Spleen (tissue), 11 donors: ENCODE measurements around the gene DNAJC16. TPM values are rescaled to one million over a fixed set of nuclear protein-coding genes. Genes with fewer than 3 reads are reported as not detected.

Experiments used
- DNase-seq: peaks from one replicate; pipeline ENCODE4 v3.0.0-alpha.2; 2020
- H3K27ac ChIP-seq, 8 donors: fragments of 200-600 bp; sonication (generic) in 7 of 8; 1 replicate in 4 of 8; 2 replicates in 4 of 8; pipeline versions ENCODE4 v1.5.0 to v1.8.0; 2016 to 2021; ENCODE audit warnings: inconsistent platforms in 4 of 8, mild to moderate bottlenecking in 4 of 8, moderate library complexity in 1 of 8
- H3K27me3 ChIP-seq, 7 donors: fragments of 200-600 bp; sonication (generic) in 6 of 7; replicated peaks in 1 of 7; 1 replicate in 4 of 7; 2 replicates in 3 of 7; pipeline versions ENCODE4 v1.5.0 to v1.8.0; 2016 to 2021; ENCODE audit warnings: inconsistent platforms in 3 of 7, mild to moderate bottlenecking in 1 of 7
- H3K36me3 ChIP-seq, 6 donors: fragments of 200-600 bp; sonication (generic) in 5 of 6; 1 replicate in 4 of 6; 2 replicates in 2 of 6; pipeline versions ENCODE4 v1.5.0 to v1.8.0; 2016 to 2021; ENCODE audit warnings: inconsistent platforms in 2 of 6
- H3K4me1 ChIP-seq, 6 donors: fragments of 200-600 bp; sonication (generic) in 5 of 6; 1 replicate in 3 of 6; 2 replicates in 3 of 6; pipeline versions ENCODE4 v1.5.0 to v1.8.0; 2016 to 2021; ENCODE audit warnings: inconsistent platforms in 3 of 6
- H3K4me3 ChIP-seq, 8 donors: fragments of 200-600 bp; sonication (generic) in 7 of 8; 1 replicate in 4 of 8; 2 replicates in 4 of 8; pipeline versions ENCODE4 v1.5.0 to v1.8.0; 2016 to 2021; ENCODE audit warnings: inconsistent platforms in 4 of 8, mild to moderate bottlenecking in 4 of 8, moderate library complexity in 2 of 8
- H3K9me3 ChIP-seq, 8 donors: fragments of 200-600 bp; sonication (generic) in 7 of 8; 1 replicate in 4 of 8; 2 replicates in 4 of 8; pipeline versions ENCODE4 v1.5.0 to v1.8.0; 2016 to 2021; ENCODE audit warnings: inconsistent platforms in 4 of 8
- POLR2A ChIP-seq, 3 donors: fragments of 450-650 bp; IDR thresholded peaks; one replicate each; pipeline ENCODE4 v1.5.1; 2017; ENCODE audit warnings: antibody characterized with exemption in 3 of 3, mild to moderate bottlenecking in 1 of 3
- POLR2AphosphoS5 ChIP-seq, 3 donors: sonication (generic); formaldehyde crosslinking; IDR thresholded peaks; one replicate each; pipeline ENCODE4 v1.5.1; 2017; ENCODE audit warnings: antibody characterized with exemption in 3 of 3
- WGBS, 5 donors: extraction: QIAGEN DNeasy Blood & Tissue Kit in 3 of 5; methylation state at CpG; one replicate each; pipeline versions ENCODE4 v1.1.5 to v1.1.7; 2013 to 2018; 5-methylcytosine and 5-hydroxymethylcytosine counted together
- intact Hi-C: fragments of 100-400 bp; cut with DNase I; formaldehyde crosslinking; loops from one replicate; pipeline ENCODE4 v1.15.0; 2023; ENCODE audit warnings: low total_unique reads
- polyA plus RNA-seq, 3 donors: library from polyadenylated mRNA; stranded (reverse); fragments of 200-250 nt; gene quantifications; one replicate each; pipeline ENCODE4 v1.2.1, GENCODE V29; 2013
- total RNA-seq, 7 donors: library from RNA; depleted of rRNA in 3 of 7; stranded (reverse); fragments of >200 nt in 3 of 7; fragmentation: NEBNext Ultra II Directional in 4 of 7; extraction: Animal tissue kit (Norgen Biotek cat#: 25700) in 4 of 7; gene quantifications; one replicate each; pipeline versions ENCODE4 v1.1.0 to v1.2.1, GENCODE V29; 2016 to 2021
- TF ChIP-seq, protein P1 (sequence below), 11 experiments: fragments of 200-600 bp in 7 of 11; fragments of 450-650 bp in 4 of 11; sonication (generic) in 4 of 11; IDR thresholded peaks in 8 of 11; conservative IDR thresholded peaks in 3 of 11; 1 replicate in 7 of 11; 2 replicates in 4 of 11; pipeline versions ENCODE4 v1.4.0 to v1.8.0; 2016 to 2021; ENCODE audit warnings: antibody characterized with exemption in 11 of 11, inconsistent platforms in 4 of 11, mild to moderate bottlenecking in 1 of 11
- donor health status: healthy with polysubstance abuse.
- donor health status: DM: no; HTN: no; CAD: no; lungs with moderate emphysema.
- donor health status: DM: no; HTN: no; CAD: no.
- donor health status: Bipolar disorder and iron deficiency.
- donor health status: healthy.
- donor health status: DM: no; HTN: no; CAD: no.
- donor health status: DM: yes; HTN: yes; CAD: no.

DNAJC16 gene
- total and polyA plus RNA-seq, 10 donors = 3.7 to 23.0 (median 18.0) TPM

DNA sequence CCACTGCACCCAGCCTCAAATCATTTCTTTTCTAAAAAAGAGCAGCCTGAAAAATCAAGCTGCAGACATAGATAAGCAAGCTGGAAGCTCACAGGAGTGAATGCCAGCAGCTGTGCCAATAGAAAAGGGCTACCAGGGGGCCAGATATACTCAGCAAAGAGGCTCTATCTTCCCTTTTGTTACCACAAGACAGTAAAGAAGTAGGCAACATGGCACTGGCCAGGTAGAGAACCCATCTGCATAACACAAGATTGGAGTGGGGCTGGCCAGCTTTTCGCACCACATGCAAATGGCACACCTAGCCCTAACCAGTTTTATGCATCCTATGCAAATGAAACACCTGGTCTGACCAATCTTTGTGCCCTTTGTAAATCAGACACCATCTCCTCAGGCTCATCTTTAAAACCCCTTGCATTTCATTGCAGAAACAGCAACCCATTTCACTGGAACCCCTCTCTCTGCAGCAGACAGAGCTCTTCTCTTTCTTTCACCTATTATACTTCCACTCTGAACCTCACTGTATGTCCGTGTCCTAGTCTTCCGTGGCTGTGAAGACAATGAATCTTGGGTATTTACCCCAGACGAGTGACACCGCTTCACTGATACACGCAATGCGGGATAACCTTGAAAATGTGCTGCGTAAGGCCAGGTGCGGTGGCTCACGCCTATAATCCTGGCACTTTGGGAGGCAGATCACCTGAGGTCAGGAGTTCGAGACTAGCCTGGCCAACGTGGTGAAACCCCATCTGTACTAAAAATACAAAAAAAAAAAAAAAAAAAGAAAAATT lies 17.8 kb upstream of the DNAJC16 start:
- no peak for DNase-seq
- TF ChIP-seq, protein P1, sequence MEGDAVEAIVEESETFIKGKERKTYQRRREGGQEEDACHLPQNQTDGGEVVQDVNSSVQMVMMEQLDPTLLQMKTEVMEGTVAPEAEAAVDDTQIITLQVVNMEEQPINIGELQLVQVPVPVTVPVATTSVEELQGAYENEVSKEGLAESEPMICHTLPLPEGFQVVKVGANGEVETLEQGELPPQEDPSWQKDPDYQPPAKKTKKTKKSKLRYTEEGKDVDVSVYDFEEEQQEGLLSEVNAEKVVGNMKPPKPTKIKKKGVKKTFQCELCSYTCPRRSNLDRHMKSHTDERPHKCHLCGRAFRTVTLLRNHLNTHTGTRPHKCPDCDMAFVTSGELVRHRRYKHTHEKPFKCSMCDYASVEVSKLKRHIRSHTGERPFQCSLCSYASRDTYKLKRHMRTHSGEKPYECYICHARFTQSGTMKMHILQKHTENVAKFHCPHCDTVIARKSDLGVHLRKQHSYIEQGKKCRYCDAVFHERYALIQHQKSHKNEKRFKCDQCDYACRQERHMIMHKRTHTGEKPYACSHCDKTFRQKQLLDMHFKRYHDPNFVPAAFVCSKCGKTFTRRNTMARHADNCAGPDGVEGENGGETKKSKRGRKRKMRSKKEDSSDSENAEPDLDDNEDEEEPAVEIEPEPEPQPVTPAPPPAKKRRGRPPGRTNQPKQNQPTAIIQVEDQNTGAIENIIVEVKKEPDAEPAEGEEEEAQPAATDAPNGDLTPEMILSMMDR (IDR thresholded peaks at IDR 0.05 in 8 of 11, conservative IDR thresholded peaks at IDR 0.05 in 3 of 11) = no peak
- TF ChIP-seq POLR2A (IDR thresholded peaks at IDR 0.05) = no peak
- TF ChIP-seq POLR2AphosphoS5 (IDR thresholded peaks at IDR 0.05) = no peak
- Histone ChIP-seq H3K4me3 (no peak overlapping the region), H3K27me3 (no peaks in the 10 kb centered on the region), H3K4me1 (no peaks in the 10 kb centered on the region), H3K27ac (no peak overlapping the region), H3K9me3 (no peaks in the 10 kb centered on the region), H3K36me3 (peaks cover 0 to 75% (median 24%) of the 10 kb centered on the region in 6 donors)
- intact Hi-C loops = no loop called here
- WGBS, 5 donors = 89 to 92% (median 91%) methylated on average over 12 of the region's 12 CpGs

DNA sequence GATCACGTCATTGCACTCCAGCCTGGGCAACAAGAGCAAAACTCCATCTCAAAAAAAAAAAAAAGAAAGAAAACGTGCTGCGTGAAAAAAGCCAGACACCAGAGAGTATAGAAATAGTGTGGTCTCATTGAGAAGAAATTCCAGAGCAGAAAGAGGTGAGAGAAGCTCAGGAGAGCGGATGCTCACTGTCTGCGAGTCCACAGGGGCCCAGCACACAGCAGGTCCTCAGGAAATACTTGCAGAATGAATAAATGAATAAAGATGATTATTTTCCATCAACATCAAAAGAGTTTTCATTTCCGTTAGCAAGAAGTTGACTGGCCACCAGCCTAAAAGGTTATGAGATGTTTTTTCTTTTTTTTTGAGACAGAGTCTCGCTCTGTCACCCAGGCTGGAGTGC lies 17.1 kb upstream of the DNAJC16 start:
- Histone ChIP-seq H3K27me3 (no peaks in the 10 kb centered on the region), H3K9me3 (no peaks in the 10 kb centered on the region), H3K4me1 (peaks cover 0 to 2% (median under 1%) of the 10 kb centered on the region in 6 donors), H3K36me3 (peaks cover 0 to 75% (median 20%) of the 10 kb centered on the region in 6 donors), H3K4me3 (no peak overlapping the region), H3K27ac (no peak overlapping the region)
- WGBS, 5 donors = 83 to 89% (median 85%) methylated on average over 7 of the region's 7 CpGs
- TF ChIP-seq, protein P1 (IDR thresholded peaks at IDR 0.05 in 8 of 11, conservative IDR thresholded peaks at IDR 0.05 in 3 of 11) = no peak
- TF ChIP-seq POLR2A (IDR thresholded peaks at IDR 0.05) (no peak), POLR2AphosphoS5 (IDR thresholded peaks at IDR 0.05) (no peak)
- DNase-seq = no peak
- intact Hi-C loops = no loop called here

- no peaks in the 10 kb centered on the region for H3K9me3 ChIP-seq
- intact Hi-C loops = no loop called here
- peaks cover 0 to 14% (median 10%) of the 10 kb centered on the region in 6 donors for H3K4me1 ChIP-seq
- 96 to 98% (median 97%) methylated on average over 8 of the region's 8 CpGs for WGBS, 5 donors
- no peak overlapping the region for H3K27ac ChIP-seq
- TF ChIP-seq POLR2A (IDR thresholded peaks at IDR 0.05) (no peak), POLR2AphosphoS5 (IDR thresholded peaks at IDR 0.05) (no peak)
- TF ChIP-seq, protein P1 (IDR thresholded peaks at IDR 0.05 in 8 of 11, conservative IDR thresholded peaks at IDR 0.05 in 3 of 11) = no peak
- DNase-seq = no peak
- no peaks in the 10 kb centered on the region for H3K27me3 ChIP-seq
- no peak overlapping the region for H3K4me3 ChIP-seq
- peaks cover 0 to 63% (median 8%) of the 10 kb centered on the region in 6 donors for H3K36me3 ChIP-seq
Measured at GRCh38 chr1:15510611-15511405, 15.8 kb upstream of the DNAJC16 start.

- TF ChIP-seq POLR2A (IDR thresholded peaks at IDR 0.05) = no peak
- no peak for TF ChIP-seq POLR2AphosphoS5 (IDR thresholded peaks at IDR 0.05)
- TF ChIP-seq, protein P1 (IDR thresholded peaks at IDR 0.05 in 8 of 11, conservative IDR thresholded peaks at IDR 0.05 in 3 of 11) = no peak
- intact Hi-C loops = no loop called here
- Histone ChIP-seq H3K9me3 (no peaks in the 10 kb centered on the region), H3K4me3 (no peak overlapping the region), H3K4me1 (peaks cover 0 to 15% (median 11%) of the 10 kb centered on the region in 6 donors), H3K36me3 (peaks cover 0 to 65% (median 3%) of the 10 kb centered on the region in 6 donors), H3K27me3 (no peaks in the 10 kb centered on the region), H3K27ac (no peak overlapping the region)
- DNase-seq = no peak
- 87 to 94% (median 91%) methylated on average over 4 of the region's 4 CpGs for WGBS, 5 donors
Measured at GRCh38 chr1:15513192-15513591, 13.5 kb upstream of the DNAJC16 start.
